ENCODE results near the gene MS4A8. TPM values are rescaled to one million over a fixed set of nuclear protein-coding genes. Genes with fewer than 3 reads are reported as not detected.
"Not testable (repeated sequence)": the region's sequence is repeated elsewhere in the genome, so short reads cannot be mapped to it uniquely, and the experiment has no call there.

MS4A8 gene
- total RNA-seq, 1 donor from 2014 or later, result not detected

DNA sequence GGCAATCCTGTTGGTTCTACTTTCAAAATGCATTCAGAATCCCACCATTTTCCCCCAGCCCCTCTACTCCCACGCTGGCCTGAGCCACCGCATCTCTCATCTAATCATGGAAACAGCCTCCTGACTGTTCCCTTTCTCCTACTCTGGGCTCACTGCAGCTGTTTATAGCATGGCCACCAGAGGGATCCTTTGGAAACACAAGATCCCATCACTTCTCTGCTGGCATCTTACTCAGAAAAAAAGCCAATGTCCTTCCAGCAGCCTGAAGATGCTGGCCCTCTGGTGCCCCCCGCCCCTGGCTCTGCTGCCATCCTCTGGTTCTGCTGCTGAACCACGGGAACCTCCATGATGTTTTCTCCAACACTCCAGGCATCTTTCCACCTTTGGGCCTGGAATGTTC is 11.1 kb downstream of the MS4A8 start:
- H3K4me1 ChIP-seq (ENCODE audit: insufficient read depth, low read length), result no peaks in the 10 kb centered on the region
- Mint-ChIP-seq H3K4me1 (ENCODE audit: low read depth, unreplicated experiment) (no peaks in the 10 kb centered on the region), H3K36me3 (ENCODE audit: low read depth, unreplicated experiment) (no peaks in the 10 kb centered on the region), H3K4me3 (ENCODE audit: unreplicated experiment) (no peak overlapping the region), H3K27me3 (ENCODE audit: low read depth, unreplicated experiment) (peaks cover 18% of the 10 kb centered on the region), H3K27ac (ENCODE audit: unreplicated experiment) (no peak overlapping the region), H3K9me3 (ENCODE audit: unreplicated experiment) (peaks cover 2% of the 10 kb centered on the region)
- H3K36me3 ChIP-seq (ENCODE audit: insufficient read depth, low read length), result no peaks in the 10 kb centered on the region
- no peak for DNase-seq (ENCODE audit: low read depth)
- H3K27ac ChIP-seq (ENCODE audit: low read depth, low read length), result no peak overlapping the region
- no peaks in the 10 kb centered on the region for H3K79me2 ChIP-seq (ENCODE audit: insufficient read depth, low read length)
- no peak for TF ChIP-seq EZH2 (IDR thresholded peaks at IDR 0.05; ENCODE audit: insufficient read depth, low read length)
- TF ChIP-seq, protein P1, sequence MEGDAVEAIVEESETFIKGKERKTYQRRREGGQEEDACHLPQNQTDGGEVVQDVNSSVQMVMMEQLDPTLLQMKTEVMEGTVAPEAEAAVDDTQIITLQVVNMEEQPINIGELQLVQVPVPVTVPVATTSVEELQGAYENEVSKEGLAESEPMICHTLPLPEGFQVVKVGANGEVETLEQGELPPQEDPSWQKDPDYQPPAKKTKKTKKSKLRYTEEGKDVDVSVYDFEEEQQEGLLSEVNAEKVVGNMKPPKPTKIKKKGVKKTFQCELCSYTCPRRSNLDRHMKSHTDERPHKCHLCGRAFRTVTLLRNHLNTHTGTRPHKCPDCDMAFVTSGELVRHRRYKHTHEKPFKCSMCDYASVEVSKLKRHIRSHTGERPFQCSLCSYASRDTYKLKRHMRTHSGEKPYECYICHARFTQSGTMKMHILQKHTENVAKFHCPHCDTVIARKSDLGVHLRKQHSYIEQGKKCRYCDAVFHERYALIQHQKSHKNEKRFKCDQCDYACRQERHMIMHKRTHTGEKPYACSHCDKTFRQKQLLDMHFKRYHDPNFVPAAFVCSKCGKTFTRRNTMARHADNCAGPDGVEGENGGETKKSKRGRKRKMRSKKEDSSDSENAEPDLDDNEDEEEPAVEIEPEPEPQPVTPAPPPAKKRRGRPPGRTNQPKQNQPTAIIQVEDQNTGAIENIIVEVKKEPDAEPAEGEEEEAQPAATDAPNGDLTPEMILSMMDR (IDR thresholded peaks at IDR 0.05; ENCODE audit: insufficient read depth, low read depth, low read length), result no peak
- no peak overlapping the region for H3K4me3 ChIP-seq (ENCODE audit: insufficient read depth, low read depth, low read length)
- no peaks in the 10 kb centered on the region for H3K9me3 ChIP-seq (ENCODE audit: insufficient read depth, low read depth, low read length)
- FAIRE-seq, result no peak
- H3K27me3 ChIP-seq (ENCODE audit: insufficient read depth, low read length), result no peaks in the 10 kb centered on the region
- H4K20me1 ChIP-seq (ENCODE audit: insufficient read depth, low read length), result no peaks in the 10 kb centered on the region
- H3K4me2 ChIP-seq (ENCODE audit: low read length), result no peak overlapping the region
- no peak overlapping the region for H2AFZ ChIP-seq (ENCODE audit: low read depth, low read length)
- no peak overlapping the region for H3K9ac ChIP-seq (ENCODE audit: low read length)

DNA sequence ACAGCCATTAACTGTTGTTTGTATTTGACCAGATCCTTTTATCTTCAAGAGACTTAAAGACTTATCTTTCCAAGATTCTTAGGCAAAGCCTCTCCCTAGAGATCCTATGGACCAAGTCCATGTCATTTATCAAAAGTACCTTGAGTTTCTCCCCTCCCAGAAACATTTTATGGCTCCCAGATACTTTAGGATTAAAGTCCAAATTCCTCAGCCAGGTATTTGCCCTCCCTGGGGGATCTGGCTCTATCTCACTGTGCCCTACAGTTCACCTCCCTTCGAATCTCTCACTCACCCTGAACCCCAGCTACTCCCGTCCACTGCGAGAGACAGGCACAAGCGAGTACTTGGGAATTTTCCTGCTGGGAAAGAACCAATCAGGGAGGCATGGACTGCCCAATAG is 11.9 kb downstream of the MS4A8 start:
- Mint-ChIP-seq H3K4me1 (ENCODE audit: low read depth, unreplicated experiment) (no peaks in the 10 kb centered on the region), H3K27ac (ENCODE audit: unreplicated experiment) (no peak overlapping the region), H3K27me3 (ENCODE audit: low read depth, unreplicated experiment) (peaks cover 23% of the 10 kb centered on the region), H3K4me3 (ENCODE audit: unreplicated experiment) (no peak overlapping the region), H3K36me3 (ENCODE audit: low read depth, unreplicated experiment) (no peaks in the 10 kb centered on the region), H3K9me3 (ENCODE audit: unreplicated experiment) (peaks cover 2% of the 10 kb centered on the region)
- Histone ChIP-seq H4K20me1 (ENCODE audit: insufficient read depth, low read length) (no peaks in the 10 kb centered on the region), H3K9ac (ENCODE audit: low read length) (no peak overlapping the region), H3K9me3 (ENCODE audit: insufficient read depth, low read depth, low read length) (no peaks in the 10 kb centered on the region), H3K36me3 (ENCODE audit: insufficient read depth, low read length) (no peaks in the 10 kb centered on the region), H3K4me3 (ENCODE audit: insufficient read depth, low read depth, low read length) (no peak overlapping the region), H3K27ac (ENCODE audit: low read depth, low read length) (no peak overlapping the region), H3K27me3 (ENCODE audit: insufficient read depth, low read length) (no peaks in the 10 kb centered on the region), H3K79me2 (ENCODE audit: insufficient read depth, low read length) (no peaks in the 10 kb centered on the region), H3K4me2 (ENCODE audit: low read length) (no peak overlapping the region), H2AFZ (ENCODE audit: low read depth, low read length) (no peak overlapping the region), H3K4me1 (ENCODE audit: insufficient read depth, low read length) (no peaks in the 10 kb centered on the region)
- TF ChIP-seq, protein P1 (IDR thresholded peaks at IDR 0.05; ENCODE audit: insufficient read depth, low read depth, low read length), result no peak
- TF ChIP-seq EZH2 (IDR thresholded peaks at IDR 0.05; ENCODE audit: insufficient read depth, low read length), result no peak
- DNase-seq (ENCODE audit: low read depth), result no peak
- no peak for FAIRE-seq

DNA sequence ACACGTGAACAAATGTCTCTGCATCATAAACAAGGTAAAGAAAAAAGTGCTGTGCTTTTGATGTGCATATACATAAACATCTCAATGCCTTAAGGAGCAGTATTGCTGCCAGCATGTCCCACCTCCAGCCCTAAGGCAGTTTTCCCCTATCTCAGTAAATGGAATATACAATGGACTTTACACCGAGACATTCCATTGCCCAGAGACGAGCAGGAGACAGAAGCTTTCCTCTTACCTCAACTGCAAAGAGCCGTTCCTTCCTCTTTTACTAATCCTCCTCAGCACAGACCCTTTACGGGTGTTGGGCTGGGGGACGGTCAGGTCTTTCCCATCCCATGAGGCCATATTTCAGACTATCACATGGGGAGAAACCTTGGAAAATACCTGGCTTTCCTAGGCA is 14.0 kb downstream of the MS4A8 start:
- not testable (repeated sequence) for H2AFZ ChIP-seq (ENCODE audit: low read depth, low read length); H3K4me3 Mint-ChIP-seq (ENCODE audit: unreplicated experiment); H3K4me1 Mint-ChIP-seq (ENCODE audit: low read depth, unreplicated experiment); H3K4me2 ChIP-seq (ENCODE audit: low read length); H3K36me3 ChIP-seq (ENCODE audit: insufficient read depth, low read length); H3K27ac ChIP-seq (ENCODE audit: low read depth, low read length); H3K9ac ChIP-seq (ENCODE audit: low read length); H4K20me1 ChIP-seq (ENCODE audit: insufficient read depth, low read length); DNase-seq (ENCODE audit: low read depth); FAIRE-seq; H3K79me2 ChIP-seq (ENCODE audit: insufficient read depth, low read length); H3K4me1 ChIP-seq (ENCODE audit: insufficient read depth, low read length); H3K9me3 ChIP-seq (ENCODE audit: insufficient read depth, low read depth, low read length); H3K27ac Mint-ChIP-seq (ENCODE audit: unreplicated experiment); H3K36me3 Mint-ChIP-seq (ENCODE audit: low read depth, unreplicated experiment); H3K27me3 ChIP-seq (ENCODE audit: insufficient read depth, low read length); H3K4me3 ChIP-seq (ENCODE audit: insufficient read depth, low read depth, low read length)
- H3K9me3 Mint-ChIP-seq (ENCODE audit: unreplicated experiment), result peaks cover 10% of the 10 kb centered on the region
- peaks cover 18% of the 10 kb centered on the region for H3K27me3 Mint-ChIP-seq (ENCODE audit: low read depth, unreplicated experiment)

Measured in astrocyte (in vitro differentiated cells and primary cell).